ENCODE results near the gene WSB2.

WSB2 gene

GRCh38 chr12:118058881-118059280 is 2.1 kb downstream of the WSB2 start:
- no peak for ATAC-seq
- TF ChIP-seq ARNTL (CRISPR knock-in tag; IDR thresholded peaks at IDR 0.05; ENCODE audit: borderline replicate concordance, low read depth) (no peak), GLIS3 (CRISPR knock-in tag; IDR thresholded peaks at IDR 0.05) (no peak), CSDC2 (CRISPR knock-in tag; IDR thresholded peaks at IDR 0.05) (no peak), SNAI2 (CRISPR knock-in tag; IDR thresholded peaks at IDR 0.05) (no peak), ZNF565 (CRISPR knock-in tag; conservative IDR thresholded peaks at IDR 0.05; ENCODE audit: low read depth) (no peak), TSHZ2 (CRISPR knock-in tag; IDR thresholded peaks at IDR 0.05) (no peak), PATZ1 (CRISPR knock-in tag; IDR thresholded peaks at IDR 0.05; ENCODE audit: borderline replicate concordance) (no peak), CSRNP3 (CRISPR knock-in tag; IDR thresholded peaks at IDR 0.05) (no peak), ZC3H10 (CRISPR knock-in tag; IDR thresholded peaks at IDR 0.05) (no peak), OSR1 (CRISPR knock-in tag; IDR thresholded peaks at IDR 0.05) (no peak), ZNF8 (CRISPR knock-in tag; IDR thresholded peaks at IDR 0.05) (no peak), TCF4 (CRISPR knock-in tag; IDR thresholded peaks at IDR 0.05; ENCODE audit: borderline replicate concordance) (no peak), PPARA (CRISPR knock-in tag; IDR thresholded peaks at IDR 0.05; ENCODE audit: borderline replicate concordance) (no peak), POU6F1 (CRISPR knock-in tag; IDR thresholded peaks at IDR 0.05; ENCODE audit: borderline replicate concordance, low read depth) (no peak)

- no peak for ATAC-seq
- no peak for TF ChIP-seq ZNF70 (CRISPR knock-in tag; IDR thresholded peaks at IDR 0.05)
- no peak for TF ChIP-seq POU6F1 (CRISPR knock-in tag; IDR thresholded peaks at IDR 0.05; ENCODE audit: borderline replicate concordance, low read depth)
- TF ChIP-seq RARB (CRISPR knock-in tag; IDR thresholded peaks at IDR 0.05) = no peak
- no peak for TF ChIP-seq BACH2 (CRISPR knock-in tag; IDR thresholded peaks at IDR 0.05; ENCODE audit: borderline replicate concordance)
- TF ChIP-seq GLIS3 (CRISPR knock-in tag; IDR thresholded peaks at IDR 0.05) = no peak
- TF ChIP-seq OSR1 (CRISPR knock-in tag; IDR thresholded peaks at IDR 0.05) = no peak
- TF ChIP-seq CSRNP3 (CRISPR knock-in tag; IDR thresholded peaks at IDR 0.05) = no peak
- TF ChIP-seq ZFP30 (CRISPR knock-in tag; IDR thresholded peaks at IDR 0.05) = no peak
- TF ChIP-seq ZNF8 (CRISPR knock-in tag; IDR thresholded peaks at IDR 0.05) = no peak
- no peak for TF ChIP-seq ZC3H10 (CRISPR knock-in tag; IDR thresholded peaks at IDR 0.05)
- TF ChIP-seq ZNF565 (CRISPR knock-in tag; conservative IDR thresholded peaks at IDR 0.05; ENCODE audit: low read depth) = no peak
- no peak for TF ChIP-seq ISL1 (CRISPR knock-in tag; IDR thresholded peaks at IDR 0.05)
These were observed 2.8 kb downstream of the WSB2 start for GRCh38 chr12:118058227-118058626.
